IPS DF 19.7 (cell line): ENCODE data around the gene SPEM3.
"Not testable (repeated sequence)": the region's sequence is repeated elsewhere in the genome, so short reads cannot be mapped to it uniquely, and the experiment has no call there.

Experiments used
- DNase-seq: peaks from one replicate; pipeline ENCODE4 v3.0.0-alpha.2; 2013; ENCODE audit warnings: low read depth, low spot score

SPEM3 gene

GRCh38 chr17:7471729-7472128 lies 43.1 kb downstream of the SPEM3 start:
- DNase-seq: no peak

- DNase-seq: not testable (repeated sequence)
These were observed 46.1 kb downstream of the SPEM3 start for GRCh38 chr17:7474767-7475166.

GRCh38 chr17:7475764-7476422 lies 47.2 kb downstream of the SPEM3 start:
- no peak for DNase-seq

GRCh38 chr17:7476494-7476893 lies 47.8 kb downstream of the SPEM3 start:
- DNase-seq: no peak

GRCh38 chr17:7476951-7477350 lies 48.3 kb downstream of the SPEM3 start:
- DNase-seq: no peak

- DNase-seq: no peak
These were observed 49.0 kb downstream of the SPEM3 start for GRCh38 chr17:7477392-7478275.

GRCh38 chr17:7478276-7479212 lies 49.9 kb downstream of the SPEM3 start:
- no peak for DNase-seq

GRCh38 chr17:7479213-7480088 lies 50.8 kb downstream of the SPEM3 start, which contains the start of gene ZBTB4:
ZBTB4 (minus strand) TSS chr17:7479631; CDS start chr17:7466801, 12,830 bp downstream.
- DNase-seq: no peak

- no peak for DNase-seq
These were observed 51.4 kb downstream of the SPEM3 start for GRCh38 chr17:7480089-7480384.

- not testable (repeated sequence) for DNase-seq
These were observed 52.6 kb downstream of the SPEM3 start, which contains the start of gene SLC35G6 for GRCh38 chr17:7481275-7481674. SLC35G6 (plus strand) TSS chr17:7481446; CDS start chr17:7481517, 71 bp downstream.

GRCh38 chr17:7481842-7482741 lies 53.4 kb downstream of the SPEM3 start:
- DNase-seq: not testable (repeated sequence)
